GM18502 (cell line): ENCODE data around the gene PSD2.
A peak's percentile ranks its signal among the peaks of the same experiment; 100 is the strongest.

Source experiments
- ATAC-seq: cut with Tn5 transposase; IDR thresholded peaks from one replicate; pipeline ENCODE4 v1.9.1; 2021; ENCODE audit warnings: mild to moderate bottlenecking; ENCODE audit not compliant: unreplicated experiment, poor library complexity

PSD2 gene

DNA sequence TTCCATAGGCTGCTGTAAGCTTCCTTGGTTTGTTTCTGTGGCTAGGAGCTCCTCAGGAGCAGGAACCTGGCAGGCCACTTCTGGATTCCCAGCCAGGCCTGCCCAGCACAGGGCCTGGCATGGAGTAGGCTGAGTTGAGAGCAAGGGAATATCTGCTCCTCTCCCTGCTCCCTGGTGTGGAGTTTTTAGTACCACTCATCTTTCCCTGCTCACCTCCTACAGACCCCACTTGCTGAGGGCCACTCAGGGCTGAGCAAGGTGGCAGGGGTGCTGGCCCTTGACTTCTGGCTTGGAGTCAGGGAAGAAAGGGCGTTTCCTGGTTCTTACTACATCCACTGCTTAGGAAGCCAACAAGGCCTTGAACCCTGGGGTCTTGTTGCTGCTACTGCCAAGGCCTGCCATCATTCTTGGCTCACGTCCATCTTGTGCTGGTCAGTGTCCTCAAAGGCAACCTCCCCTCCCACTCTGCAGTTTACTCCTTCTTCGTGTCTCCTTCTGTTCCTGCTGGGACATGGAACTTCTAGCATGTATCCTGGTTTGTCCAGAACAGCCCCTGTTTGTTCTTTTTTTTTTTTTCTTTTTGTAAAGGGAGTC is 54.9 kb downstream of the PSD2 start:
- ATAC-seq: no peak

- ATAC-seq: no peak
Measured at GRCh38 chr5:139851558-139851957, 56.0 kb downstream of the PSD2 start.

DNA sequence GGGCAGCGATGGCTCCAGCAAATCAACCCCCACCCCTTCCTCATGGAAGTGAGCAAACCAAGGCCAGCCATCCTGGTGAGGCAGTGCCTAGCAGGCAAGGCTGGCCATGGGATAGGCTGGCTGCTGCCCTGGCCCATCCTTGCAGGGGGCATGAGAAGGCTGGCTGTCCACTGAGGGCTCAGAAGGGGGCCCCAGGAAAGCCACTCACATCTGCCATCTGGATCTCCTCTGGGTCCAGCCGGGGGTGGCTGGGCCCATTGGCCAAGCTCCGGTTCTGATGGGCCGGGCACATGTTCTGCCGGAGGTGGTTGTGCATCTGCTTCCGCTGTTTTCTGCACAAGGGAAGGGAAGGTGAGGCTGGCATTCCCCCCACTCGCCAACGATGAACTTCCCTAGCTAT is 57.1 kb downstream of the PSD2 start:
- ATAC-seq: no peak

DNA sequence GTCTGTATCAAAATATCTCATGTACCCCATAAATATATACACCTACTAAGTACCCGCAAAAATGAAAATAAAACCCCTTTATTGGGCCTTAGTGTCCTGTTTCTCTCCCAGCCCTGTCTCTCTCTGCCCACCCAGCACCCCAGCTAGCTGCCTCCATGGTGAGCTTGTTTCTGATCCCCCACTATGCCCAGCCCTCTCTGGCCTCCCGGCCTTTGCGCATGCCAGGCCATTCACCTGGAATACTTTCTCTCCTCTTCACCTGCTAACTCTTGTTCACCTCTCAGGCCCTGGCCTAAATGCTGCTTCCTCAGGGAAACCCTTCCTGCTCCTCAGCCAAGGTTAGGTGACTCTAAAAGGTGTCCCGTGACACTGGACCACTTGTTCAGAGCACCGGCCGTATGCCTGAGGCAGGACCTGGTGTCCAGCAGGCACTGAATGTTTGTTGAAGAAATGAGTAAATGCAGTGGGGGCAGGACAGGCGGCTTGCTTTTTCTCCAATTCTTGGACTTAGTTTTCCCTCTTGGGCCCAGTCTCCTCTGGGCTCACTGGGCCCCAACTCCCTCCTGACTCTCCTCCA is 58.5 kb downstream of the PSD2 start:
- ATAC-seq: no peak

- ATAC-seq: no peak
Measured at GRCh38 chr5:139854953-139855352, 59.3 kb downstream of the PSD2 start.

DNA sequence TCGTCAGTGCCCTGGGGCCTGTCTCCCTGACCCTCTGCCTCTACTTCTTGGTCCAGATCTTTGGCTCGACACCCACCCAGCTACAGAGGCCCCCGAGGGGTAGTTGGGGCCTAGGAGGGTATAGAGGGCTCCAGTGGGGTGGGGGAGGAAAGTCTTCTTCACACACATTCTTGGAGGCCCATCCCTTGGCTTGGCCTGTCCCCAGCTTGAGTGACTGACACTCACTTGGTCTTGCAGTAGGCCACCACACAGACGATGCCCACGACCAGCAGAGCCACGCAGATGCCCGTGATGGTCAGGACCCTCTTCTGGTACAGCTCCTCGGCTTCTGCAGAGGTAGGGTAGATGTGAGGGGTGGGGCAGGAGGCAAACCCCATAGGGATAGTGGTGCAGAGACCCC is 59.8 kb downstream of the PSD2 start:
- no peak for ATAC-seq

GRCh38 chr5:139855946-139856540 is 60.4 kb downstream of the PSD2 start:
- no peak for ATAC-seq

DNA sequence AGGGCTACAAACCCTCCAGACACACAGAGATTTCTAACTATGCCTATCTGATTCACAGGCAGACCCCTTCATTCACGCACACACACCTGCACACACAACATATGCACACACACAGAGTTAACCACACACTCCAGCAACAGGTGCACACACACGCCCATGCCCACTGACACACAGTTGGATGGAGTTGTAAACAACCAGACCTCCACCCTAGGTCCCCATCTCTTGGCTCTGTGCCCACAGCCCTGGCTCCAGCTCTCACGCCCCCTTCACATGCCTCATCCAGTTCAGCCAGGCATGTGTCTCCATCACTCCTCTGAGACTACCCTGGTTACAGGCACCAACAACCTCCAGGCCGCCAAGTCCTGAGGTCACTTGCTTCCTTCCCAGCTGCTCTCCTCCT is 61.1 kb downstream of the PSD2 start:
- ATAC-seq: no peak

GRCh38 chr5:139859013-139859412 is 63.4 kb downstream of the PSD2 start:
- no peak for ATAC-seq

DNA sequence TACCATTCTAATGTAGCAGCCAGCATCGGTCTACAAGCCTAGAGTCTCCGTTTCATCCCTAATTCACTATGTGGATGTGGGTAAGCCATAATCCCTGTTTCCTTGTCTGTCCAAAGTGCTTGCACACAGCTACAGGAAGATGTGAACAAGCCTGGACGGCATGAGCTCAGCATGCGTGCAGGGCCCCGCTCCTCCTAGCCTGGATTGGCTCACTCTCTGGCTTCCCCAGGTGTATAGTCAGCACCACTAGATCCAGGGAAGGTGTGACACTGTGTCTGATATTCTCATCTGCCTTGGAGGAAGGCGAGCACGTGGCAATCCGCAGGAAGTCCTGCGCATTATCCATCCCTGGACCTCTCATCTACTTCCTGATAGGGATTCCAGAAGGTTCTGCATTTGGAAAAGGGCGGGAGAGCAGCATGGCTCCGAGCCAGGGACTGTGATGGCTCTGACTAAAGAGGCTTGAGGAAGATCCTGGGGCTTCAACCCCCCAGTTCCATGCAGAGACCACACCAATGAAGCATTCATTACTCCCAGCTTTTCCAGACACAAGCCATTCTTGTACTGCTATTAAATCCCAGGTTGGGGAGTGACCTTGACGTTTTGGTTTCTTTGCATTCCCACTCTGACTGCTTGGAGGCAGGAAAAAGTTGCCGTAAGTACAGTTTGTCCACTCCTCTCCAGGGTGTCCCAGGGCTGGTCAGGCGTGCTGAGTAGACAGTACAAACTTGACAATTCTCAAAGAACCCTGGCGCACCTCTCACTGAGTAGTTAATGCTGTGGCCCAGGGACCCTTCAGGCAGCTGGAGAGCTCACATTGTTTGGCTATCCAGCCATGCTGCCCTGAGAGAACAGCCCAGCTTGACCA is 65.6 kb downstream of the PSD2 start:
- ATAC-seq: no peak

DNA sequence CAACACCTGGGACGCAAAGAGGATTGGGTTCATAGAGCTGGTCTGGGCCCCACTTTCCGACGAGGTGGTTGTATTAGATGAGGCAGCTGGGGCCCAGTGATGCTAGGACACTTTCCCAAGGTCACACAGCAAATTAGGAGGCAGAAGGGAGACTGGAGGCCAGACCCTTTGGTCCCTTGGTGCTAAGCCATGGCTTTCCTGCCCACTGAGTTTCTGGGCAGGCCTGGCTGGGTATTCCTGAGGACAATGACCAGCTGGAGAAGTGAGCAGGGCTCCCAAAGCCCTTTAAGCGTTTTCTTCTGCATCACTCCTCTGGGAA is 66.2 kb downstream of the PSD2 start:
- ATAC-seq: no peak

DNA sequence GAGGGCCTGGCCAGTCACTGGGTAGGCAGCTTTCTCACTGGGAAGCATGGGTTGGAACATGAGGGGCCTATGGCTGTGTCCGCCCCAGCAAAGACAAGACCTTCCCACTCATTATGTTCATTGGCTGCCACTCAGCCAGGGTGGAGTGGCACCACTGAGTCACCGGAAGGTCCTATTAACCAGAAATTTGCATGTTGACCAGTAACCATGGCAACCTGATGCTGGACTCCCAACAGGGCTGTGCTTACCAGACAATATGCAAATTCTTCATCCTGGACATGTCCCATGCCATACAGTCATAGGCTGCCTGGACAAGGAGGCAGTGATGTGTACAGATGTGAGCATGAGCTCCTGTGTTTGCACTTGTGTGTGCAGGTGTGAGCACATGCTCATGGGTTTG is 66.7 kb downstream of the PSD2 start:
- peak; percentile 57 for ATAC-seq

DNA sequence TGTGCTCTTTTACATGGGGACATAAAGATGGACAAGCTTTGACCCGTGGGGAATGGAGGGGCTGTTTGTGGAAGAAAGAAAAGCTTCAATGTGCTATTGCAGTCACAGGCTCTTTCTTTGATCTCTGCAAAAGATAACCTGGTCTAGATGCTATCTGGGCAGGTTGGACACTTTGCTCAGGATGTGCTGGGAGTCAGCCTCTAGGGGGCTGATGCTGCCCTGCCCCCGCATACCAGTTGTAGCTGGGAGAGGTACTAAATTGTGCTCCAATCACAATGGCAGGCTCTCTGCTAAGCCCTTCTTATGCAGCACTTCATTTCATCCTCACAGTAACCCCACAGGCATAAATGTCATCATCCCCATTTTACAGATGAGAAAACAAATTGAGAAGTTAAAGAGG is 67.2 kb downstream of the PSD2 start:
- ATAC-seq: no peak

DNA sequence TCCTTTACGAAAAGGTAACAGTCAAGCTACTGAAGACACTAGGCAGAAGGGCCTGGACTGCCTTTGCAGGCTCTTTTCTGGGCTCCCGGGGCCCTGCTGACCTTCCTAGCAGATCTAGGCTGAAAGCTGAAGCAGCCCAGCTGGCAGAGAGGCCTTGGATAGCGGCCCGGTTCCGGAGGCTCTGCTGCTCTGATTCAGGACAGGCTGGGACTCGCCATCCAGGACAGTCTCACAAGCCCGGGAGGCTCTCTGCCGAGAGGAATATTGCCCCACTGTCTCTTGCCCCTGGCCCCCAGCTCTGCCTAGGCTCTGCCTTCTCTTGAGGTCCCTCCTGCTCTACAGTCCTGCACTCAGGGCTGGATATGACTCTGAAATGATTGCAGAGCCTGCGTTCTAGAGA is 67.8 kb downstream of the PSD2 start:
- ATAC-seq: no peak

GRCh38 chr5:139863855-139864558 is 68.4 kb downstream of the PSD2 start:
- ATAC-seq: peak; percentile 56

DNA sequence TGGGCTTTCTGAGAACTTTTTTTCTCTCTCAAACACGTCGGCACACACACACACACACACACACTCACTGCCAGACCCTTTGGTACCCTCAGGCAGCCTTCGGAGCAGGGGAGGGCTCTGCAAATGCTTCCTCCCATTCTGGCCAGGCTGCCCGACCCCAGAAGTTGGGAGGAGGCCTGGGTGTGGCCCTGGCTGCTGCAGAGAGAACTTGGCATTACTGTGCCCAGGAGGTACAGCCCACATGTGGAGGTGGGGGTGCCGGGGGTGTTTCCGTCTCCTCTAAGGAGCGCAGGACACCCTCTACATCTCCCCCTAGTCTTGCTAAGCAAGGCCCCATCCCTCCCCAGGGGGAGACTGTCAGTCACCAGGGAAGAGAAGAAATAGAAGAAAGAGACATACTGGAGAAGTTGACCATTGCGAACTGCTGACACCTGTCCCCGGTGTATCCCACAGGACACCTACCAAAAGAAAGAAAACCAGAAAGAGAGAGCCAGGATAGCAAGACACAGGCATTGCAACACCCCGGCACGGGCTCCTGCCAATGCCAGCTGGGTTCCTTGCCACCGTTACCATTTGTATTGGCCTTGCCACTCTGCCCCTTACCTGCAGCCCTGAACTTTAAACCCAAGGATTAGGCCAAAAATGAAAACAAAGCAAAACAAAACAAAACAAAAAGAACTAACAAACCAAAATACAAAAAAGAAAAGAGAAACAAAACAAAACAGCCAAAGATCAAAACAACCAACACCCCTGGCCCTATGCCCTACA is 69.3 kb downstream of the PSD2 start:
- ATAC-seq: no peak

- ATAC-seq: no peak
Measured at GRCh38 chr5:139867109-139867508, 71.5 kb downstream of the PSD2 start.

DNA sequence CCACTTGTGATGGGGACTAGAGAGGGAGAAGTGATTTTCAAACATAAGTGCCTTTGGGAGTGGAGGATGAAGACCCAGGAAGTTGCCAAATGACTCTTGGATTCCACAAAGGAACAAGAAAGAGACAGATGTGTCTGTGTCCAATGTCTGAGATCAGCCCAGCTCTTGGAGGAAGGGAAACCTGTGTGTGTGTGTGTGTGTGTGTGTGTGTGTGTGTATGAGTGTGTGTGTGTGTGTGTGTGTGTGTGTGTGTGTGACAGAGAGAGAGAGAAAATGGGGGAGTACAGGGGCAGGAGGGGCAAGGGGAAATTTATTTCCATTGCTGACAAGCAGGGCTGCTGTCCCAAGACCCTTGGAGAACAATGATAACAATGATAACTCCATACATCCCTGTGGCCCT is 72.0 kb downstream of the PSD2 start:
- ATAC-seq: no peak

DNA sequence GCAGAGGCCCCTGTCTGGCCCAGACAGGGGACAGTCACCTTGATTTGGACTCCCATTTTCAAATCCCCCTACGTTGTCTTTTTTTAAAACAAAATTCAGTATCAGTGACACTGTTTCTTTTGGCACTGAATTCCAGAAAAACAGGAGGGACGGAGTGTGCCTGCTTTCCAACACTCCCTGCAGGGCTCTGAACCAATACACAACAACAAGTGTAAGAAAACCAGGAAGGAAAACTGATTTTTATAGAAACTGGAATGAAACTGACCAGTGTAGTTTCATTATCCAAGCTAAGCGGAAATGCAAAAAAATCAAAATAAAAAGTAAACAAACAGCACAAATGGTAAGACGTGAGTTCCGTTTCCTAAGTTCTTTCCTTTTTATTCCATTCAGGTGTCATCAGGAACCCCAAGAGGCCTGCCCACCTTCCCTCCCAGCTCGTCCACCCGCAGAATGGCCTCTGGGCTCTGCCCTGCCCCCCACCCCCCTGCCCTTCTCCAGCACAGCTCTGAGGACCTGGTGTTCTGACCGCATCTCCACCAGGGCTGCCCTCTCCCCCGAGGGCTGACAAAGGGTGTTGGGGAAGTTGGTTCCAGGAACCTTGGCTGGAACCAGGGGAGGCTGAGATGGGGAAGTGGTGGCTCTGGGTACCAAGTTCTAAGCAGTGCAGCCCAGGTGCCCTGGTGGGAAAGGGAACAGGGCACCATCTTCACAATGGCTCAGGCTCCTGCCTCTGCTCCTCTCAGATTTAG is 73.6 kb downstream of the PSD2 start:
- no peak for ATAC-seq
